Mesenteric fat pad (tissue), 1 donor: ENCODE measurements around the gene FAM199X. TPM values are rescaled to one million over a fixed set of nuclear protein-coding genes. Genes with fewer than 3 reads are reported as not detected.
"Not testable (repeated sequence)": the region's sequence is repeated elsewhere in the genome, so short reads cannot be mapped to it uniquely, and the experiment has no call there.

Experiments
- DNase-seq: peaks from one replicate; pipeline ENCODE4 v3.0.0-alpha.2; 2020; ENCODE audit warnings: low spot score
- total RNA-seq: library from RNA; stranded (reverse); fragmentation: NEBNext Ultra II Directional; extraction: Animal tissue kit (Norgen Biotek cat#: 25700); gene quantifications from one replicate; pipeline ENCODE4 v1.2.1, GENCODE V29; 2021
- donor health status: DM: yes; HTN: yes; CAD: no.

Gene FAM199X
- total RNA-seq, 1 donor from 2014 or later, result 44.8 TPM

DNA sequence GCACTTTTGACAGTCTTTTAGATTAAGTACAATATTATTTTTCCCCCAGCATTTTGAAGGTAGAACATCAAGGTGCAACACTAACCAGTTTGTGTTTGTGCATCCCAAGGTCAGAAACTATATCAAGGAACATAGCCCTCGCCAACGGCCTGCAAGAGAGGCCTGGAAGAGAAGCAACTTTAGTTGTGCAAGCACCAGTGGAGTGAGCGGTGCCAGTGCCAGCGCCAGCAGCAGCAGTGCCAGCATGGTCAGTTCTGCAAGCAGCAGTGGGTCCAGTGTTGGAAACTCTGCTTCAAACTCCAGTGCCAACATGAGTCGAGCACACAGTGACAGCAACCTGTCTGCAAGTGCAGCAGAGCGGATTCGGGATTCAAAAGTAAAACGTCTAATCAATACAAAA is 21.7 kb downstream of the FAM199X start:
- DNase-seq, result no peak

- DNase-seq, result no peak
Observed at GRCh38 chrX:104189837-104190236, 23.6 kb downstream of the FAM199X start.

DNA sequence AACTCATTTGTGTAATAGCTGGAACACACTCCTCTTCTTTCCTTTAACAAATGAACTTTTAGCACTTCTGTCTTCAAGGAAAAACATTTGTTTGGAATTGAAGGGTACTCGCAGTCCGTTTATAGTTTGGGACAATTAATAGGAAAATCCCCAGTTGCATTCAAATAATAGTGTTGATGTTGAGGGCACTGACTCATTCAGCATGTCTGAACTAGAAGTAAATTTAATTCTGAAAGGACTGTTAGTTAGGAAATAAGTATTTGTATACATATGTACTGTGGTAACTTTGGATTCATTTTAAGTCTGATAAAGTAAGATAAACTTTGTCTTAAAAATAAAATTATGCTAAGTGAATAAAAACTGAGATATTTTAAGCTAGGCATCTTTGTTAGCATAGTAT is 27.2 kb downstream of the FAM199X start:
- DNase-seq, result no peak

DNA sequence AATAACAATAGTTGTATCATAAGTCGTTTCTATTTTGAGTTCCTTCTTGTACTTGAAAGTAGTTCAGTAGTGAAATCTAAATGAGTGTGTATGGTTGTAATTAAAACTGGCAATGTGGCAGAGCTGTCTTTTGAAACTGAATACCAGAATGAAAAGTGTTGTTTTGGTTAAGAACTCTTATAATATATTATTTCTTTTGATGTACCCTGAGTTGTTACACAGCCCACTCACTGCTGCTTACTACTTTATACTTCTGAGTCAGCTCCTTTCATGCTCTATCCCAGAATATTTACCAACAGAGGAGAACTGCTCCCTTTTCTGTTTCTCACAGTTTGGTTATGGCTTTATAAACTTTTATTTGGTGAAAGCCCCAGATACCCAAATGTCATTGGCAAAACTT is 28.8 kb downstream of the FAM199X start:
- no peak for DNase-seq

- no peak for DNase-seq
Observed at GRCh38 chrX:104195489-104196084, 29.3 kb downstream of the FAM199X start.

- no peak for DNase-seq
Observed at GRCh38 chrX:104205548-104205947, 39.3 kb downstream of the FAM199X start.

- DNase-seq, result no peak
Observed at GRCh38 chrX:104211187-104211586, 44.9 kb downstream of the FAM199X start.

DNA sequence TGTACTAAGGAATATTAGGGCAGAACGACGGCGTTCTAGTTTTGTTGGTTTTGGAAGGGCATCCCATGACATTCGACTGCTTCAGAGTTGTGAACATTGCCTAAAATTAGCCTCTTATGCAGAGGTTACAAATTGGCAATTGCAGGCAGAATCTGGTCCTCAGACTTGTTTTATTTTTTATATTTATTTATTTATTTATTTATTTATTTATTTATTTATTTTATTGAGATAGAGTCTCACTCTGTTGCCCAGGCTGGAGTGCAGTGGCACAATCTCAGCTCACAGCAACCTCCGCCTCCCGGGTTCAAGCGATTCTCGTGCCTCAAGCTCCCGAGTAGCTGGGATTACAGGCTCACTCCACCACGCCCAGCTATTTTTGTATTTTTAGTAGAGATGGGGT is 63.8 kb downstream of the FAM199X start:
- not testable (repeated sequence) for DNase-seq

Other genes starting within 250 kb of the FAM199X start
- gene TMSB15B, start 203.8 kb upstream of the FAM199X start, total RNA-seq, result 1.7 TPM
- not detected for gene H2BW1, start 152.7 kb upstream of the FAM199X start, total RNA-seq
- gene H2BW2, start 126.5 kb upstream of the FAM199X start, total RNA-seq, result not detected
- 0.19 TPM for gene TMSB15C, start 90.2 kb upstream of the FAM199X start, total RNA-seq
- not detected for gene ZCCHC18, start 53.9 kb upstream of the FAM199X start, total RNA-seq
- 10.8 TPM for gene SLC25A53, start 9.4 kb upstream of the FAM199X start, total RNA-seq
- gene ESX1, start 88.5 kb downstream of the FAM199X start, total RNA-seq, result not detected